Measurements from ENCODE around the gene TNRC18.
"Not testable (repeated sequence)": the region's sequence is repeated elsewhere in the genome, so short reads cannot be mapped to it uniquely, and the experiment has no call there.

TNRC18 gene

DNA sequence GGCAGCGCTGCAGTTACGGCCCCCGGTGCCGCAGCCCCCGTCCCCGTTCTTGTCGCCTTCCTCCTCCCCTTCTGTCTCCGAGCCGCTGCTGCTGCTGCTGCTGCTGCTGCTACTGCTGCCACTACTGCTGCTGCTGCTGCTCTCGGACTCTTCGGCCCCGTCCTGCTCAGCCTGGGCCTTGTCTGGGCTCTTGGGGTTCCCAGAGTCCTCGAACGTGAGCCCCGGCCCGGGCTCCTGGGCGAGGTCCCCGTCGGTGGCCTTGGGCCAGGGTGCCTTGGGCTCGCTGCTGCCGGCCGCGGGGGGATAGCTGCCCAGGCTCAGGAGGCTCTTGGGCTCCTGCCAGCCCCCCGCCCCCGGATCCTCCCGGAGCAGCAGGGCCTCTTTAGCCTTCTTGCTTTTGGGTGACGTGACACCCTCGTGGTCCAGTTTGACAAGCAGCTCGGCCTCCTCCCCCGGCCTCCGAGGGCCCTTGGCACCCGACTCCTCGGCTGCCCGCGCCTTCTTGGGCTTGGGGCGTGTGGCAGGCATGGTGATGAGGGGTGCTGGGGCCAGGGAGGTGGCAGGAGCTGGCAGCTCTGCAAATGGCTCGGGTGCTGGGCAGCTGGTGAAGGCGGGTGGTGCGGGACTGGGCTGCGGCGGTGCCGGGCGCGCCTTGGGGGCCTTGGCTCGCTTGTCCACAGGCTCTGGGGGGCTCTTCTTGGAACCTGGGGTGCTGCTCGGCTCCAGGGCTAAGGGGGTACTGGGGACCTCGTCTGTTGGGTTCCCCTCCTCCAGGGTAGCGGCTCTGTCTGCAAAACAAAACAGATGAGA, 110.4 kb downstream of the TNRC18 start:
- not testable (repeated sequence) for DNase-seq

DNA sequence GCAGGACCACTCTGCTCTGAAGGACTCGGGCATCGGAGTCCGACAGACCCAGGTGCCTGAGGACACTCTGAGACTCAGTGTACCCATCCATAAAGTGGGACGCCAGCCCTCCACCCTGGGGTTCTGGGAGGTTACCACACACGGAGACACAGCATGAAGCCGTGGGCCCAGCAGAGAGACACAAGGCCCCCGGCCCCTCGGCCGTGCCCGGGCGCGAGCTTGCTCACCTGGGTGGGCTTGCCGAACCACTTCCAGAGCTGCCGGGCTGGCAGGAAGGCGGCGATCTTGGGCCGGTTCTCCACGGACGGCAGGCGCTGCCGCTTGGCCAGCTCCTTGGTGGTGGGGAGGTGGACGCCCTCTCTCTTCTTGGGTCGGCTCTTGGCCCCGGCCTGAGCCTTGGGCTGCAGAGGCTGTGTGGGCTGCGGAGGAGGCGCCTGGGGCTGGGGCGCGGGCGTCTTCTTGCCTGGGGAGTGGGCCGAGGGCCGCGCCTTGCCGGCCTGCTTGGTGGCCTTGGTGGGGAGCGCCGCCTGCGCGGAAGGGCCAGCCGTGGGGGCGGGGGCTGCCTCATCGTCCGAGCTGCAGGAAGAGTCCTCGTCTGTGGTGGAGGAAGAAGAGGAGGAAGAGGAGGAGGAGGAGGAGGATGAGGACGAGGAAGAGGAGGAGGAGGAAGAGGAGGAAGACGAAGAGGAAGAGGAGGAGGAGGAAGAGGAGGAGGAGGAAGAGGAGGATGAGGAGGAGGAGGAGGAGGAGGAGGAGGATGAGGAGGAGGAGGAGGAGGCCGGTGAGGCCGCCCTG, 111.2 kb downstream of the TNRC18 start:
- not testable (repeated sequence) for DNase-seq

DNA sequence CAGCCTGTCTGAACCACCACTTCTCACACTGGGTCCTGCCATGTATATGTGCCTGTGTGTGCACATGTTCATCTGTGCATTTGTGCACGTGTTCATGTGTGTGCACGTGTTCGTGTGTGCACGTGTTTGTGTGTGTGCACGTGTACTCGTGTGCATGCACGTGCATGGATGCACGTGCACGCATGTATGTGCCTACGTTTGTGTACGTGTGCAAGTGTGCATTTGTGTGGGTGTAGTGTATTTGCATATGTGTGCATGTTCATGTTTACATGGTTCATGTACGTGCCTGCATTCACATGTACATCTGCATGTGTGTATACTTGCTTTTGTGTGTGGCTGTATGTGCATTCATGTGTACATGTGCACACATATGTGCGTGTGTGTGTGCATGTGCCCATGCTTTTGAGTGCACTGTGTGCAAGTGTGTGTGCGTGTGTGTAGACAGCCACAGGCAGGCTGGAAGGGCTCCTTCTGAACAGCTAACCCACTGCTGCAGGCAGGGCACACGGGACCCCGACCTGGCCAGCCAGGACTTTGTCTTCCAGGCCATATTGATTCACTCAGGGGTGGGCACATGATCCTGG, 112.7 kb downstream of the TNRC18 start:
- DNase-seq, result no peak

DNA sequence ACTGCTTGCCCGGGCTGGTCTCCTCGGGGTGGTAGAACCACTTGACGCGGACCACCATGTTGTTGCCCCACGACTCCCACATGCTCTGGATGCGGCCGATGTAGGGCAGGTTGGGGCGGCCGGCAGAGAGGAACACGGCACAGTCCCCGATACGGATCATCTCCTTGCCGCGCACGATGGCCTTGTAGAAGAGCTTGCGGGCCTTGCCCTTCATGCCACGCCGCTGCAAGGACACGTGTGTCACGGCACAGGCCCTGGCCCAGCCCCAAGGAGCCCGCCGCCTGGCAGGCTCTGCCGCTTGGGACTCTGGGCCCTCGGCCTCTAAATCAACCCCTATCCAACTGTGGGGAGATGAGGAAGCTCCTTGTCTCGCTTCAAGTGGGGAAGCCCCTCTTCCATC, 114.5 kb downstream of the TNRC18 start:
- no peak for DNase-seq

- DNase-seq, result not testable (repeated sequence)
Measured at GRCh38 chr7:5307221-5308142, 116.2 kb downstream of the TNRC18 start.

GRCh38 chr7:5305050-5305449, 118.6 kb downstream of the TNRC18 start:
- not testable (repeated sequence) for DNase-seq

DNA sequence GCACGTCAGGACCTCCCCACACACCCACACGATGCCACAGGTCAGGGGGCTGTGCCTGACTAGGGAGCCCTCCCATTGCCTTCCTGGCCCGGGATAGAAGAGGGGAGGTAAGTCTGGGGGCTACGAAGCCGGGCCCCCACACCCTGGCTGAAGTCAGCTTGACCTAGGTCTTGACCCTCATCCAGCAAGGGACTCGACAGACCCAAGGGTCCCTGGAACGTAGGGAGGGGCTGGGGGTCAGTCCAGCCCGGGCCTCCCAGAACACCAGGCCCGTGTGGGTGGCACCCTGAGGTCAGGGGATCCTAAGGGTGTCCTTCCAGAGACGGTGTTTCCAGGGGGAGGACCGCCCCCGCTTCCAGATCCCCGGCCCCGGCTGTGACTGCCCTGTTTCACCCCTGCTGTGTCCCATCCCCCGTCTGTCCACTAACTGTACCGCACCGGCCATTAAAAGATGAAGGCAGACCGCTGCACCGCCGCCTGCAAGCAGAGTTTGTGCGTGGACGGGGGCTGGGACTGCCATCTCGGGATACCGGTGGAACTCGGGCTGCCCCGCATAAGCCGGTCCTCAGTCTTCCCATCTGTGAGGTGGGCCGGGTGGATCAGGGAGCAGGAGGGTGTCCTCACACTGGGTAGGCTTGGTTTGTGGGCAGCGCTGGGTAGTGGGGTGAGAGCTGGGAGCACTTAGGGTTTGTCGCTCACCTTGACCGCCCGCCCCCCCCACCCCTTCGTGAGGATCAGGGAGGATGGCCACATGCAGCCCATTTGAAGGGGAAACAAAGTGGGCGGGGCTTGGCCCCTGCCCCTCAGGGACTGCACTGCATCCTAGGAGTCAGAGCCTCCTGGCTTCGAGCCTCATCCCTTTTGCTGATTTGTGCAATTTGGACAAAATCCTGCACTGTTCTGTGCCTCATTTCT, 119.8 kb downstream of the TNRC18 start:
- DNase-seq, result no peak

- no peak for DNase-seq
Measured at GRCh38 chr7:5303061-5303460, 120.6 kb downstream of the TNRC18 start.

- no peak for DNase-seq
Measured at GRCh38 chr7:5302577-5302976, 121.1 kb downstream of the TNRC18 start.

DNA sequence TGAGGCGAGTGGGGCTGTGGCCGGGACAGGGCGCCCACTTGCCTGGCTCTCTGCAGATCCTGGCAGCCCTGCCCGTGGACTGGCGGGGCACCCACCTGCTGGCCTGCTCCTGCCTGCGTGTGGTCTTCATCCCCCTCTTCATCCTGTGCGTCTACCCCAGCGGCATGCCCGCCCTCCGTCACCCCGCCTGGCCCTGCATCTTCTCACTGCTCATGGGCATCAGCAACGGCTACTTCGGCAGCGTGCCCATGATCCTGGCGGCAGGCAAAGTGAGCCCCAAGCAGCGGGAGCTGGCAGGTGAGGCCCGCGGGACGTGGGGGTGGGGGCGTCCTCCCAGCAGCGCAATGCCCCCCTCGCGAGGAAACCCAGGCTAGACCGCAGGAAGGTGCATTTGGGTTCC, 123.3 kb downstream of the TNRC18 start:
- no peak for DNase-seq

DNA sequence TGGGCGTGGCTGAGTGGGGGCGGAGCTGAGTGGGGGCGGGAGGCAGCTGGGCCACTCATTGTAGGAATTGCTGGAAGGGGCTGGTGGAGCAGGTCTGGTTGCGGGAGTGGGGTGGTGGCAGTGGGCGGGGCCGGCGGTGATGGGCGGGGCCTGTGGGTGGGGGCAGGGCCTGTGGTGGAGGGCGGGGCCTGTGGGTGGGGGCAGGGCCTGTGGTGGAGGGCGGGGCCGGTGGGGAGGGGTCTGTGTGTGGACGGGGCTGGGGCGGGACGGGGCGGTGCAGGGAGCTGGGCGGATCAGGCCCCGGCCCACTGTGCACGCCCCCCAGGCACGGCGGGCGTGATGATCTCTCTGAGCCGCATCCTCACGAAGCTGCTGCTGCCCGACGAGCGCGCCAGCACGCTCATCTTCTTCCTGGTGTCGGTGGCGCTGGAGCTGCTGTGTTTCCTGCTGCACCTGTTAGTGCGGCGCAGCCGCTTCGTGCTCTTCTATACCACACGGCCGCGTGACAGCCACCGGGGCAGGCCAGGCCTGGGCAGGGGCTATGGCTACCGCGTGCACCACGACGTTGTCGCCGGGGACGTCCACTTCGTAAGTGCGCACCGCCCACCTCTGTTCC, 126.9 kb downstream of the TNRC18 start:
- peak; percentile 84 for DNase-seq

GRCh38 chr7:5296015-5296610, 127.5 kb downstream of the TNRC18 start:
- DNase-seq, result no peak

- no peak for DNase-seq
Measured at GRCh38 chr7:5295039-5296014, 128.3 kb downstream of the TNRC18 start.

DNA sequence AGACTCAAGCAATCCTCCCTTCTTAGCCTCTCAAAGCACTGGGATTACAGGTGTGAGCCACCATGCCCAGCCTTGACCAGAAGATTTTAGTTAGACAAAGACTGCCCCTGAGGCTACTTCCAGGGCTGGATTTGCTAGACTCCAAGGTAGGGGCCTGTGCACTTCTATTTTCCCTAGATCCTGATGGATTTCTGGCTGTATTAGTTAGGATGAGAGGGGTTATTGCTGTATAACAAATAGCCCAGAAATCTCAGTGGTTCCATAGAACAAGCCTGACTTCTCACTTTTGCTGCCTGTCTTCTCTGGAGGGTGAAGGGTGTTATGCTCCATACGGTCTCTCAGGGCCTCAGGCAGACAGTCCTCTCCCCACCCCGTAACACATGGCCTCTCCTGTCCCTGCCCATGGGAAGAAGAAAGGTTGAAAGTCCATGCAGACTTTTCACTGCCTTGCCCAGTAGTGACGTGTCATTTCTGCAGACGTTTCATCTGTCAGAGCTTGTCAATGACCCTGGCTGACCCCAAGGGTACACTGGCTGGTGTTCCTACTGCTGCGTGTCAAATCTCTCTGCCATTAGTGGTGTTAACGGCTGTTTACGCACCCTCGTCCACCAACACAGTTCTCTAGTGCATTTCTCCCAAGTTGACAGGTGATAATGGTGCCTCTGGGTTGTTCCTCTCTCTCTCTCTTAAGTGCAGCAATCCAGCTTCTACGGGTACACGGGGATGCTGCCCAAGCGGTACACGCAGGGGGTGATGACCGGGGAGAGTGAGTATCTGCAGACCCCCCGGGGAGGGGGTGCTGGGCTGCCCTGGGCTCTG, 129.3 kb downstream of the TNRC18 start:
- no peak for DNase-seq

GRCh38 chr7:5291711-5292335, 131.8 kb downstream of the TNRC18 start:
- not testable (repeated sequence) for DNase-seq

DNA sequence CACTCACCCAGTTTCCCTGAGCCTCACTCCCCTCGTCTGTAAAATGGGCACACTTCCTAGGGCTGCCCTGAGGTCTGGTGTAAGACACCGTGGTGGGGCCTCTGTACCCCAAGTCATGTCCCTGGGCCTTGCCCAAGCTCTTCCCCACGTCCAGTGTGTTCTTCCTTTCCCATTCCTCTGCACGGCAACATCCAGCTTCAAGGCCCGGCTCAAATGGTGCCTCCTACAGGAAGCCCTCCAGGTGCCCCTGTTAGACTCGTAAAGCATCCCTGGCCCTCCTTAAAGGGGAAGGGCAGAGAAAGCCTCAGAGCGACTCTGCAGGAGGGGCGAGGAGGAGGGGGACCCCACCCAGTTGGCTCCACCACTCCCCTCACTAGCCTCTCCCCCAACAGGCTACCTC, 132.3 kb downstream of the TNRC18 start:
- no peak for DNase-seq

DNA sequence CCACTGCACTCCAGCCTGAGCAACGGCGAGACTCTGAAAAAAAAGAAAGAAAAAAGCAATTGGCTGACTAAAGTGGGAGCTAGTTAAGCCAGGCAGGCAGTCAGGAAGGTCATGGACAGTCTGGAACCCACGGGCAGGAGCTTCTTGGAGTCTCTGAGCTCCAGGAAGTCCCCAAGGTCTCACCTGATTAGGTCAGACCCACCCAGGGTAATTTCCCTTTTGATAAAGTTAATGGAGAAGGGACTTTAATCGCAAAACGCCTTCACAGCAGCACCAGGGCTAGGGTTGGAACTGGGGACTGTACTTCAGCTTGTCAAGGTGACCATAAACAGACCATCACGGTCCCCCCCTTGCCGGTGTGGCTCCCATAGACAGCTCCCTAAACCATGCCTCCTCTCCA, 134.3 kb downstream of the TNRC18 start:
- DNase-seq, result no peak

DNA sequence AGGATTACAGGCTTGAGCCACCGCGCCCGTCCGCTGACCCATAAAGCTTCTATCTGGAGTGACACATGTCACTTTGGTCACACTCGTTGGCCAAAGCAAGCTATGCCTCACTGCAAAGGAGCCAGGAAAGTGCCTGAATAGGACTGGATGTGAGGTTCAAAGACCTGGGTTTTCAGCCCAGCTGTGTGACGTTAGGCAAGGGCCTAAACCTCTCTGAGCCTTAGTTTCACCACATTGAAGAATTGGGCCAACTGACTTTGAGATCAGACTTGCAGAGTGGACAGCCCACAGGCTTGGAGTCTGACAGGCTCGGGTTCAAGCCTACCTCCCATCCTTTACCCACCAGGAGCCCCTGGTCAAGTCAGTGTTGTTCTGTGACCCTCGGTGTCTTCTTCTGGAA, 135.1 kb downstream of the TNRC18 start:
- not testable (repeated sequence) for DNase-seq
